ENCODE measurements around the gene TXN2.
A peak's percentile ranks its signal among the peaks of the same experiment; 100 is the strongest.

TXN2 gene

DNA sequence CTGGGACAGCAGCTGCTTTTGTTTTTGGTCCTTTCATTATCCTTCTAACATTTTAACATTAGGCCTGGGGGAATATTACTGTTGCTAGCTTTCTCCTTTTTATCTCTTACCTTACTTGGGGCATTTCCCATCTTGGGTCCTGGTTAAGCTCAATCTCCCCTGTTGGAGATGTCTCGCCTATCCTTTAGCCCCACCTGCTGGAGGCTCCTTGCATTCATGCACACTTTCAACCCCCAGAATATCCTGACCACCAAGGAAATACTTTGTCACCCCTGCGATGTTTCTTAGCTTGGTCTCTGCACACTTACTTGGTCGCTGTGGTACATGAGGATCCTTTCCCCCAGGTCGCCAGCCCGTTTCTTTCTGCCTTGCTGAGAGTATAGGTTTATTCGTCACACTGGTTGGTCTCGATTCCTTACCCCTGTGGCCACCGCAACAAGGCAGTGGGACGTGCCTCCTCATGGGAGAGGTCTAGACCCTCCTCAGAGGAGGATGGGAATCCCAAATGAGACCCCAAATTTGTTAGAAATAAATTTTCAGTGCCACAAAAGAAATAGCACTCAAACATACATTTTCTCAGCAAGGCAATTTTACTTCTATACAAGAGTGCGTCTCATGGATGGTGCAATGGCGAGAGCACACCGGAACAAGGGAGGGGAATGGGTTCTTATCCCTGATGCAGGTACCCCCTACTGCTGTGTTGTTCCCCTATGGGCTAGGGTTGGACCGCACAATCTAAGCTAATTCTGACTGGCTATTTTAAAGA, 5.4 kb upstream of the TXN2 start:
- peak; percentile 34 for DNase-seq (ENCODE audit: low read depth)

- no peak for DNase-seq (ENCODE audit: low read depth)
These were observed 473 bp downstream of the TXN2 start for GRCh38 chr22:36480941-36481392.

DNA sequence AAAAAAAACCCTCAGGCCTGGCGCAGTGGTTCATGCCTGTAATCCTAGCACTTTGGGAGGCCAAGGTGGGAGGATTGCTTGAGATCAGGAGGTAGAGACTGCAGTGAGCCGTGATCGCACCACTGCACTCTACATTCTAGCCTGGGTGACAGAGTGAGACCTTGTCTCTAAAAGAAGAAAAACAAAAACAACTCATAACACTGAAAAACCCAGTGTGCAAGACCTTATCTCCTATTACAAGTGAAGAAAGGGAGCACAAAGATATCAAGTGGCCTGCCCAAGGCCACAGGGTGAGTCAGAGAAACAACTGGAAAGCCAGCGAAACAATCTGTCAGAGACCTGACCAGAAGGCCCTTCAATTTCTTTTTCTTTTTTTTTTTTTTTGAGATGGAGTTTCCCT, 2.5 kb downstream of the TXN2 start:
- no peak for DNase-seq (ENCODE audit: low read depth)

DNA sequence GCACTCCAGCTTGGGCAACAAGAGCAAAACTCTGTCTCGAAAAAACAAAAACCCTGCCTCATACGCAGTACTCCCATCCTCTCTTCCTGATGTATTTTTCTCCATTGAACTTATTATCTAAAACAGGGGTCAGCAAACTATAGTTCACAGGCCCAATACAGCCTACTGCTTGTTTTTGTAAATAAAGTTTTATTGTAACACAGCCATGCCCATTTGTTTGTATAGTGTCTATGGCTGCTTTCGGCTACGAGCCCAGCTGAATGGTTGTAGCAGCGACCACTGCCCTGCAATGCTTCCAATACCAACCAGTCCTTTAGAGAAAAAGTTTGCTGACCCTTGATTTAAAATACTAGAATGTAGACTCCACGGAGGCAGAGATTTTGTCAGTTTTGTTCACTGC, 6.1 kb downstream of the TXN2 start:
- DNase-seq (ENCODE audit: low read depth) = no peak

GRCh38 chr22:36472689-36473088, 8.8 kb downstream of the TXN2 start:
- no peak for DNase-seq (ENCODE audit: low read depth)

DNA sequence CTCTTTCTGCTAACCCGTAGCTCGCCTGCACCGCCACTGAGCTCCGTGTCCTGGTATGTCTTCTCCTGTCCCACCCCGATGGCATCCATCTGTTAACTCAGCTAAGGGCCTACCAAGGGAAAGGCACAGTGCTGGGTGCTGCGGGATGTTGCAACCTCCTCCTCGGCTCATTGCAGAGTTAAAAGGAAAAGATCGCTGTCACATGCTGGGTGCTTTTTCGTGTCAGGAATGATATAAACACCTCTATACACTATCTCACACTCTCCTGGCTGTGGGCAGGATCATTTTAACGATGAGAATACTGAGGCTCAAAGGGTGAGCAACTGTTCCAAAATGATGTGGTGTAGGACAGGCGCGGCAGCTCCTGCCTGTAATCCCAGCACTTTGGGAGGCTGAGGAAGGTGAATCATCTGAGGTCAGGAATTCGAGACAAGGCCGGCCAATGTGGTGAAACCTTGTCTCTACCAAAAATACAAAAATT, 10.1 kb downstream of the TXN2 start:
- no peak for DNase-seq (ENCODE audit: low read depth)

GRCh38 chr22:36470994-36471331, 10.5 kb downstream of the TXN2 start:
- no peak for DNase-seq (ENCODE audit: low read depth)

DNA sequence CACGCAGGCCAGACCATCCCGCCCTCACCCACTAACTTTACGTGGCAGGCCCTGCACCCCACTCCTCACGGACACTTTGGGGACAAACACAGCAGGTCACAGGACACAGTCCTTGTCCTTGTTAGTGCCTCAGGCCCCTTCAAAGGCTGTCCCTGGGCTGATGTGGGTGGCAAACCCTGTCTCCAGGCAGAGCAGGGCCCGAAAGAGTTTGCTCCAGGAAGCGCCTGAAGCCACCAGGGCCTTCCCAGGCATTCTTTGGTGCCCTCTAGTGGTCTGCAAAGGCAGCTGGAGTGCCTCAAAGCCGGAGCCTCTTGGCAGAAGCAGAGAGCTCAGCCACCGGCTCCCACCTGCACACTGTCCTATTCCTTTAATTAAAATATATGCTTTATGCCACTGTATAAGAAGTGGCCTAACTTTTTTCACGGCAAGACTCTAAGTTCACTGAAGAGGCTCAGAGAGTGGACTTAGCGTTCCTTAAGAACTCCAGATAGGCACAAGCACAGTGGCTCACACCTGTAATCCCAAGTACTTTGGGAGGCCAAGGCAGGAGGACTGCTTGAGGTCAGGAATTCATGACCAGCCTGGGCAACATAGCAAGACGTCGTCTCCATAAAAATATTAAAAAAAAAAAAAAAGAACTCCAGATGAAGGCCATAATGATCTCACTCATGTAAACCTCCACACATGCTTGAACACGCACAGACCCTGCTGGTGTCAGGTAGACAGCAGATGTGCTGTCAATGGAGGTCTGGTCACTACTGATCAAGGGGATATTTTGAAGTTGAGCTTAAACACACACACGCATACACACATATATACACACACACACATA, 11.1 kb downstream of the TXN2 start:
- peak; percentile 79 for DNase-seq (ENCODE audit: low read depth)

DNA sequence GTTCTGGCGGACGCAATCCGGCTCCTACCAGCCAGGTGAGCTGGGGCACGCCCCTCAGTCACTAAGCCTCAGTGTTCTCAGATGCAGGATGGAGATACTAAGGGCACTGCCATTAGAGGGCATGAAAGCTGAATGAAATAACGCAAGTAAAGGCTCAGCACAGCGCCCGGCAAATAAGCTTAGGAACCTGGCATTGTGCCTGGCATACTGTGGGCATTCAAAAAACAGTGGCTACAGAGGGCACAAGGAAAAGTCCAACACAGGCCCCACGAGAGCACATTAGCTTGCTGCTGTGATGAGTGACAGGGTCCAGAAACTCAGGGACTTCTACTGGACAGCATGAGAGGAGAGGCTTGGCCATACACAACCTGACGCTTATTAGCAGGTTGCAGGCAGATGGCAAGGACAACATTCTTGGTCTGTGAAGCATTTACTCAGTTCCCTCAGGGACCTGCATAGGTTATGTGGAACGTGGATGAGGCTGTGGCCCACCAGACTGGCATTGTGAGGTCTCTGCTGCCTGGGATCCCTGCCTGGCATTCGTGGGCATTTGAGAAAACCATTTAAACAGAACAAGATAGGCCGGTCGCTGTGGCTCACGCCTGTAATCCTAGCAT, 12.2 kb downstream of the TXN2 start:
- DNase-seq (ENCODE audit: low read depth) = no peak

- peak; percentile 80 for DNase-seq (ENCODE audit: low read depth)
These were observed 13.5 kb downstream of the TXN2 start for GRCh38 chr22:36467946-36468345.

DNA sequence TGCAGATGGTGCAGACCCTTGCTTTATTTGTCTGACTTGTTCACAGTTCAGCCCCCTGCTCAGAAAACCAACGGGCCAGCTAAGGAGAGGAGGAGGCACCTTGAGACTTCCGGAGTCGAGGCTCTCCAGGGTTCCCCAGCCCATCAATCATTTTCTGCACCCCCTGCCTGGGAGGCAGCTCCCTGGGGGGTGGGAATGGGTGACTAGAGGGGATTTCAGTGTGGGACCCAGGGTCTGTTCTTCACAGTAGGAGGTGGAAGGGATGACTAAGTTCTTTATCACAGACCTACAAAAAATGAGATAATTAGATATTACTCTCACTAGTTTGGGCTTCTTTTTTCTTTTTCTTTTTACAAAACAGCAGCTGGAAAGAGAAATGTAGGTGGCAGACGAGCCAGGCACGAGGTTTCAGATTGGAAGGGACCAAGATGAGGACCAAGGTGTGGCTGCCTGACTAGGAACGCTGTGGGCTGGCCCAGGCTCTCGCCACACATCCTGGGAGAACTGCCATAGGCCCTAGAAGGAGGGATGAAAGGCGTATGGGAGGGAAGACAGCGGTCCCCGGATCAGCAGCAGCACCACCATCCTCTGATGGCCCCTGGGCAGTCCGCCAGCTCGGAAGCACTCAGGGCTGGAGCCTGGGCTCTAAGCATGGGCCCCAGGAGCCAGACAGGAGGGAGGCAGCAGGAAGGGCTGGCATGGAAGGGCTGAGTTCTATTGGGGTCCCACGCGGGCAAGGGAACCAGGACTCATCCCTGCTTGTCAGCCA, 14.2 kb downstream of the TXN2 start:
- DNase-seq (ENCODE audit: low read depth) = no peak

GRCh38 chr22:36466258-36466657, 15.2 kb downstream of the TXN2 start:
- no peak for DNase-seq (ENCODE audit: low read depth)

- peak; percentile 65 for DNase-seq (ENCODE audit: low read depth)
These were observed 16.0 kb downstream of the TXN2 start for GRCh38 chr22:36465232-36466021.

- no peak for DNase-seq (ENCODE audit: low read depth)
These were observed 16.7 kb downstream of the TXN2 start for GRCh38 chr22:36464715-36465231.

GRCh38 chr22:36463783-36464184, 17.7 kb downstream of the TXN2 start:
- DNase-seq (ENCODE audit: low read depth) = no peak

DNA sequence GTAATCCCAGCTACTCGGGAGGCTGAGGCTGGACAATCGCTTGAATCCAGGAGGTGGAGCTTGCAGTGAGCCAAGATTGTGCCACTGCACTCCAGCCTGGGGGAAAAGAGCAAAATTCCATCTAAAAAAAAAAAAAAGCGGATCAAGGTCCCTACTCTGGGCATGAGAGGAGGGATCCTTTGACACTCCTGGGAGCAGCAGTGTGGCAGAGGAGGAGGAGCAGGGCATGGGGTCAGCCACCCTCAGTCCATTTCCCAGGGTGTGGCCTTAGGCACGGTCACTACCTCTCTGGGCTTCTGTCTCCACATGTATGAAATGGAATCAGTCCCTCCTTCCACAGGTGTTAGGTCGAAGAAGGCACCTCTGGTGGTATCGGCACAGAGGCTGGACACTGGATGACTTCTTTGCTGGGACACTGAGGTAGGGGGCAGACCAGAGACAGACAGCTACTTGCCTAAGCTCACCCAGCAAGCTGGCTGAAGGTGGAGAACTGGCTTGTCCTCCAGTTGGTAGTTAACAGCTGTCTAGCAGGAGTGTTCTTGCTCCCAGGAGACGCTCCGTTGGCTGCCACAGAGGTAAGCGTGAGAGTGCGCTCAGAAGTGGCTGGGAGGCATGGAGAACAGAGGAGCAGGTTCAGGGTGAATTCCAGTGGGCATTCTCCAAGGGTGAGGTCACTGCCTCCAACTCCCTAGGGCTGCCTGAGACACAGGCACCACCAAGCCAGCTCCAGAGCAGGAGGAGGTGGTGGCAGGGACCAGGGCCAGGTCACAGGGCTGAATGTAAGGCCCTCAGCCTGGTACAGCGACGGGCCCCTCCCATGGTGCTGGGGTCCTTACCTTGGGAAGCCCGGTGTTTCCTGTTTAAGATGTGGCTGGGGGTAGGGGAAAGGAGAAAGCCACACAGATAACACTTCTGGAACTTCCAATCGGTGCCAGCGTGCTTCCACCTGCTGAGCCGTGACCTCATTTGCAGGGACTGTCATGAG, 19.5 kb downstream of the TXN2 start:
- no peak for DNase-seq (ENCODE audit: low read depth)

GRCh38 chr22:36460202-36460601, 21.2 kb downstream of the TXN2 start:
- no peak for DNase-seq (ENCODE audit: low read depth)

GRCh38 chr22:36457688-36458450, 23.6 kb downstream of the TXN2 start:
- DNase-seq (ENCODE audit: low read depth) = no peak

DNA sequence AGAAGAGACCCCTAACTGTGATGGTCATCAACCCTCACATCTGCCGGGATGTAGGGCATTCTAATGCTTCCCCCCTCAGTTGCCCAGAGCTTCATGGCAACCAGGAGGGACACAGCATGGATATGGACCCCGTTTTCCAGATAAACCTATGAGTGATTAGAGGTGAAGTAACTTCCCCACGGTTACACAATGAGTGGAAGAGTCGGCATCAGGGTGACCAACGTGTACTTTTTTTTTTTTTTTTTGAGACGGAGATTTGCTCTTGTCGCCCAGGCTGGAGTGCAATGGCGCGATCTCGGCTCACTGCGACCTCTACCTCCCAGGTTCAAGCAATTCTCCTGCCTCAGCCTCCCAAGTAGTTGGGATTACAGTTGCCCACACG, 25.0 kb downstream of the TXN2 start:
- DNase-seq (ENCODE audit: low read depth) = no peak
